HCT116 (cell line): Measurements from ENCODE around the gene VAMP1.

ENCODE experiments used
- ATF3 ChIP-seq: IDR thresholded peaks from 2 replicates; pipeline ENCODE4 v1.6.1; 2012
- CTCF ChIP-seq, 3 experiments: fragments of 200-600 bp in 1 of 3; sonication (generic) in 1 of 3; IDR thresholded peaks in 2 of 3; conservative IDR thresholded peaks in 1 of 3; 2 replicates each; pipeline ENCODE4 v1.5.1; 2012 to 2017; ENCODE audit warnings: low read depth in 2 of 3, low read length in 2 of 3, antibody characterized with exemption in 1 of 3, borderline replicate concordance in 1 of 3, control low read depth in 1 of 3, mild to moderate bottlenecking in 1 of 3, mixed read lengths in 1 of 3, mixed run types in 1 of 3, moderate library complexity in 1 of 3; ENCODE audit not compliant: insufficient read depth in 1 of 3
- EZH2phosphoT487 ChIP-seq: fragments of 200-600 bp; IDR thresholded peaks from 2 replicates; pipeline ENCODE4 v1.6.1; 2018; ENCODE audit warnings: antibody characterized with exemption, borderline replicate concordance
- JUND ChIP-seq: IDR thresholded peaks from 2 replicates; pipeline ENCODE4 v1.6.1; 2012
- POLR2A ChIP-seq: IDR thresholded peaks from 2 replicates; pipeline ENCODE4 v1.7.0; 2011; ENCODE audit warnings: borderline replicate concordance; ENCODE audit not compliant: insufficient read depth, insufficient read length; ENCODE audit errors: extremely low read depth
- POLR2AphosphoS5 ChIP-seq: IDR thresholded peaks from 2 replicates; pipeline ENCODE4 v1.6.1; 2011; ENCODE audit warnings: mild to moderate bottlenecking, low read depth, low read length, moderate library complexity

- TF ChIP-seq ATF3 (no peak), POLR2AphosphoS5 (peak; percentile 89), EZH2phosphoT487 (no peak), JUND (no peak), CTCF (IDR thresholded peaks at IDR 0.05 in 2 of 3, conservative IDR thresholded peaks at IDR 0.05 in 1 of 3; ENCODE audit: borderline replicate concordance in 1 of 3, insufficient read depth in 1 of 3, low read depth in 2 of 3, low read length in 2 of 3) (no peak), POLR2A (peak; percentile 92)
Observed at GRCh38 chr12:6492838-6493496, 22.5 kb upstream of the VAMP1 start, which contains the start of gene MRPL51.
